Aorta (tissue), 5 donors: ENCODE results near the gene SUDS3. TPM values are rescaled to one million over a fixed set of nuclear protein-coding genes. Genes with fewer than 3 reads are reported as not detected.
"Not testable (repeated sequence)": the region's sequence is repeated elsewhere in the genome, so short reads cannot be mapped to it uniquely, and the experiment has no call there.

Experiments used
- ATAC-seq: fragments of 200-7000 bp; cut with Tn5 transposase; one replicate; pipeline ENCODE4 v1.9.1; 2022; ENCODE audit warnings: moderate library complexity; ENCODE audit not compliant: low FRiP score
- DNase-seq, 2 donors: peaks; one replicate each; pipeline ENCODE4 v3.0.0-alpha.2; 2020
- H3K27ac ChIP-seq, 2 donors: one replicate each; pipeline ENCODE4 v1.5.1; 2013; ENCODE audit warnings: low read length in 2 of 2, mild to moderate bottlenecking in 2 of 2, moderate library complexity in 2 of 2, control low read depth in 1 of 2, inconsistent platforms in 1 of 2, low read depth in 1 of 2
- H3K27me3 ChIP-seq, 2 donors: one replicate each; pipeline ENCODE4 v1.6.1; 2013; ENCODE audit warnings: control low read depth in 1 of 2, low read length in 1 of 2, mild to moderate bottlenecking in 1 of 2, moderate library complexity in 1 of 2; ENCODE audit not compliant: insufficient read depth in 2 of 2, control insufficient read depth in 1 of 2
- H3K36me3 ChIP-seq, 2 donors: one replicate each; pipeline ENCODE4 v1.6.1; 2013; ENCODE audit warnings: control low read depth in 1 of 2, low read length in 1 of 2, mild to moderate bottlenecking in 1 of 2; ENCODE audit not compliant: insufficient read depth in 2 of 2, control insufficient read depth in 1 of 2
- H3K4me1 ChIP-seq, 2 donors: one replicate each; pipeline ENCODE4 v1.6.1; 2013; ENCODE audit warnings: low read length in 2 of 2, control low read depth in 1 of 2, mild to moderate bottlenecking in 1 of 2, moderate library complexity in 1 of 2; ENCODE audit not compliant: insufficient read depth in 2 of 2, control insufficient read depth in 1 of 2
- H3K4me3 ChIP-seq, 2 donors: one replicate each; pipeline ENCODE4 v1.5.1; 2013; ENCODE audit warnings: low read length in 2 of 2, control low read depth in 1 of 2, mild to moderate bottlenecking in 1 of 2
- H3K9me3 ChIP-seq: one replicate; pipeline ENCODE4 v1.6.1; 2013; ENCODE audit warnings: mild to moderate bottlenecking, low read length; ENCODE audit not compliant: control insufficient read depth
- WGBS, 2 donors: extraction: QIAGEN DNeasy Blood & Tissue Kit; methylation state at CpG; one replicate each; pipeline ENCODE4 v1.1.7; 2013; 5-methylcytosine and 5-hydroxymethylcytosine counted together
- intact Hi-C, 2 donors: fragments of 100-400 bp; cut with DNase I; formaldehyde crosslinking; loops; one replicate each; pipeline versions ENCODE4 v1.14.2 to v1.15.0; 2022
- polyA plus RNA-seq, 2 donors: library from polyadenylated mRNA; stranded (reverse); fragments of 200-250 nt; gene quantifications; one replicate each; pipeline ENCODE4 v1.2.3, GENCODE V29; 2013
- total RNA-seq, 2 donors: library from RNA; stranded (reverse); fragmentation: NEBNext Ultra II Directional; extraction: Animal tissue kit (Norgen Biotek cat#: 25700); gene quantifications; one replicate each; pipeline ENCODE4 v1.2.1, GENCODE V29; 2021
- donor health status: healthy with polysubstance abuse.
- donor health status: Bipolar disorder and iron deficiency.
- donor health status: DM: no; HTN: no; CAD: no.
- donor health status: DM: no; HTN: no; CAD: no.
- donor health status: DM: yes; HTN: yes; CAD: no.

SUDS3 gene
- total and polyA plus RNA-seq, 4 donors = 14.2 to 32.4 (median 20.9) TPM

- no peaks in the 10 kb centered on the region for H3K27me3 ChIP-seq
- ATAC-seq (peak; percentile 63), DNase-seq (no peak)
- H3K36me3 ChIP-seq = peaks cover 2 to 6% of the 10 kb centered on the region in 2 donors
- no peak overlapping the region for H3K27ac ChIP-seq
- H3K4me3 ChIP-seq = no peak overlapping the region
- WGBS, 2 donors = 41 to 44% methylated on average over 6 of the region's 6 CpGs
- H3K4me1 ChIP-seq = peaks cover 0 to 2% of the 10 kb centered on the region in 2 donors
- H3K9me3 ChIP-seq = no peaks in the 10 kb centered on the region
- intact Hi-C loops = loop anchor here in 1 of 2 donors (5.0 to 10.0 kb wide), 2 partner anchors 223 to 1145 kb away; no protein-coding TSS in a partner anchor
Observed at GRCh38 chr12:118402251-118402650, 25.9 kb downstream of the SUDS3 start.

- H3K27ac ChIP-seq = no peak overlapping the region
- peaks cover 2 to 6% of the 10 kb centered on the region in 2 donors for H3K36me3 ChIP-seq
- DNase-seq (peak; percentile 53 to 80), ATAC-seq (peak; percentile 52)
- no peak overlapping the region for H3K4me3 ChIP-seq
- H3K27me3 ChIP-seq = no peaks in the 10 kb centered on the region
- peaks cover 0 to 2% of the 10 kb centered on the region in 2 donors for H3K4me1 ChIP-seq
- no peaks in the 10 kb centered on the region for H3K9me3 ChIP-seq
- intact Hi-C loops = loop anchor here (5.0 to 10.0 kb wide), 3 partner anchors 217 to 1142 kb away; no protein-coding TSS in a partner anchor
- 41 to 45% methylated on average over 4 of the region's 4 CpGs for WGBS, 2 donors
Observed at GRCh38 chr12:118404876-118405521, 28.6 kb downstream of the SUDS3 start.

- H3K27ac ChIP-seq = not testable (repeated sequence)
- 88 to 92% methylated on average over 8 of the region's 8 CpGs for WGBS, 2 donors
- intact Hi-C loops = loop anchor here (5.0 to 10.0 kb wide), 2 partner anchors 214 to 217 kb away; no protein-coding TSS in a partner anchor
Observed at GRCh38 chr12:118408241-118408640, 31.9 kb downstream of the SUDS3 start.

GRCh38 chr12:118409834-118410233 is 33.5 kb downstream of the SUDS3 start:
- no peak overlapping the region for H3K4me3 ChIP-seq
- ATAC-seq (no peak), DNase-seq (no peak)
- H3K36me3 ChIP-seq = peaks cover 10 to 15% of the 10 kb centered on the region in 2 donors
- H3K27ac ChIP-seq = no peak overlapping the region
- no peaks in the 10 kb centered on the region for H3K9me3 ChIP-seq
- intact Hi-C loops = loop anchor here (5.0 to 10.0 kb wide), 2 partner anchors 212 to 215 kb away; no protein-coding TSS in a partner anchor
- H3K4me1 ChIP-seq = peaks cover 0 to 2% of the 10 kb centered on the region in 2 donors
- H3K27me3 ChIP-seq = no peaks in the 10 kb centered on the region
- 73 to 81% methylated on average over 2 of the region's 2 CpGs for WGBS, 2 donors

More at GRCh38 chr12:118408241-118408640, 31.9 kb downstream of the SUDS3 start:
- not testable (repeated sequence) for H3K9me3 ChIP-seq, H3K27me3 ChIP-seq, DNase-seq, H3K4me3 ChIP-seq, H3K36me3 ChIP-seq, H3K4me1 ChIP-seq, ATAC-seq

GRCh38 chr12:118417942-118418341 is 41.6 kb downstream of the SUDS3 start:
- H3K4me1 ChIP-seq = peaks cover 0 to 2% of the 10 kb centered on the region in 2 donors
- peaks cover 5 to 14% of the 10 kb centered on the region in 2 donors for H3K36me3 ChIP-seq
- no peaks in the 10 kb centered on the region for H3K27me3 ChIP-seq
- DNase-seq (no peak), ATAC-seq (no peak)
- H3K9me3 ChIP-seq = no peaks in the 10 kb centered on the region
- intact Hi-C loops = no loop called here
- H3K27ac ChIP-seq = no peak overlapping the region
- WGBS, 2 donors = 94 to 95% methylated on average over 3 of the region's 3 CpGs
- no peak overlapping the region for H3K4me3 ChIP-seq

GRCh38 chr12:118418385-118419057 is 42.2 kb downstream of the SUDS3 start:
- peaks cover 5 to 10% of the 10 kb centered on the region in 2 donors for H3K36me3 ChIP-seq
- intact Hi-C loops = no loop called here
- ATAC-seq (peak; percentile 78), DNase-seq (no peak)
- 4 to 8% methylated on average over 1 of the region's 1 CpG for WGBS, 2 donors
- no peaks in the 10 kb centered on the region for H3K27me3 ChIP-seq
- no peak overlapping the region for H3K27ac ChIP-seq
- H3K4me1 ChIP-seq = peaks cover 0 to 2% of the 10 kb centered on the region in 2 donors
- no peaks in the 10 kb centered on the region for H3K9me3 ChIP-seq
- no peak overlapping the region for H3K4me3 ChIP-seq

- no peak for DNase-seq
- intact Hi-C loops = no loop called here
- Histone ChIP-seq H3K27me3 (no peaks in the 10 kb centered on the region), H3K9me3 (no peaks in the 10 kb centered on the region), H3K4me3 (no peak overlapping the region), H3K4me1 (peaks cover 0 to 2% of the 10 kb centered on the region in 2 donors), H3K27ac (no peak overlapping the region), H3K36me3 (peaks cover 0 to 5% of the 10 kb centered on the region in 2 donors)
- ATAC-seq = no peak
- WGBS, 2 donors = 94 to 95% methylated on average over 3 of the region's 3 CpGs
Observed at GRCh38 chr12:118420673-118421072, 44.3 kb downstream of the SUDS3 start.

- Histone ChIP-seq H3K9me3 (no peaks in the 10 kb centered on the region), H3K27me3 (no peaks in the 10 kb centered on the region), H3K4me3 (no peak overlapping the region), H3K36me3 (peaks cover 0 to 3% of the 10 kb centered on the region in 2 donors), H3K4me1 (no peaks in the 10 kb centered on the region), H3K27ac (no peak overlapping the region)
- 67 to 75% methylated on average over 7 of the region's 7 CpGs for WGBS, 2 donors
- no peak for ATAC-seq
- intact Hi-C loops = no loop called here
- no peak for DNase-seq
Observed at GRCh38 chr12:118424884-118425283, 48.5 kb downstream of the SUDS3 start.
